GM12891 (cell line): ENCODE measurements around the gene SIRPD.

ENCODE experiments used
- DNase-seq: peaks from one replicate; pipeline ENCODE4 v3.0.0; 2011; ENCODE audit warnings: low spot score; ENCODE audit not compliant: insufficient read length
- FAIRE-seq: peaks from 2 replicates; lab custom pipeline; 2011; peaks lifted over from hg19 to GRCh38; lab: Jason Lieb, UNC
- PAX5 ChIP-seq: IDR thresholded peaks from 2 replicates; pipeline ENCODE4 v1.6.1; 2011; ENCODE audit warnings: low read length, moderate library complexity, mild to moderate bottlenecking; ENCODE audit not compliant: insufficient read depth, severe bottlenecking
- POLR2A ChIP-seq: IDR thresholded peaks from 2 replicates; pipeline ENCODE4 v1.6.1; 2011; ENCODE audit warnings: low read depth, low read length, control low read depth
- POLR2AphosphoS5 ChIP-seq: IDR thresholded peaks from 2 replicates; pipeline ENCODE4 v1.6.1; 2011; ENCODE audit warnings: low read depth, low read length, control low read depth
- POU2F2 ChIP-seq: IDR thresholded peaks from 2 replicates; pipeline ENCODE4 v1.6.1; 2011; ENCODE audit warnings: low read depth, mild to moderate bottlenecking, control low read depth, low read length, moderate library complexity
- SPI1 ChIP-seq: IDR thresholded peaks from 2 replicates; pipeline ENCODE4 v1.6.1; 2011; ENCODE audit warnings: low read depth, low read length, control low read depth
- TAF1 ChIP-seq: IDR thresholded peaks from 2 replicates; pipeline ENCODE4 v1.6.1; 2011; ENCODE audit warnings: low read depth, low read length, control low read depth

The SIRPD gene

GRCh38 chr20:1569415-1569881 lies 11.9 kb upstream of the SIRPD start:
- no peak for FAIRE-seq
- DNase-seq: no peak
- TF ChIP-seq POLR2A: no peak
- TF ChIP-seq PAX5: no peak
- no peak for TF ChIP-seq TAF1
- no peak for TF ChIP-seq POU2F2
- no peak for TF ChIP-seq POLR2AphosphoS5
- no peak for TF ChIP-seq SPI1

- FAIRE-seq (no peak), DNase-seq (no peak)
- TF ChIP-seq SPI1: no peak
- TF ChIP-seq POLR2A: no peak
- no peak for TF ChIP-seq POLR2AphosphoS5
- no peak for TF ChIP-seq PAX5
- no peak for TF ChIP-seq POU2F2
- no peak for TF ChIP-seq TAF1
Observed at GRCh38 chr20:1568163-1568490, 10.6 kb upstream of the SIRPD start.

- no peak for FAIRE-seq
- DNase-seq: no peak
- TF ChIP-seq TAF1 (no peak), POLR2AphosphoS5 (no peak), POLR2A (no peak), SPI1 (no peak), PAX5 (no peak), POU2F2 (no peak)
Observed at GRCh38 chr20:1567392-1568162, 10.1 kb upstream of the SIRPD start.

GRCh38 chr20:1566701-1567100 lies 9.2 kb upstream of the SIRPD start:
- TF ChIP-seq SPI1 (no peak), TAF1 (no peak), PAX5 (no peak), POU2F2 (no peak), POLR2A (no peak), POLR2AphosphoS5 (no peak)
- FAIRE-seq (no peak), DNase-seq (no peak)

GRCh38 chr20:1565461-1565860 lies 8.0 kb upstream of the SIRPD start:
- TF ChIP-seq PAX5 (no peak), POLR2A (no peak), TAF1 (no peak), SPI1 (no peak), POLR2AphosphoS5 (no peak), POU2F2 (no peak)
- FAIRE-seq (no peak), DNase-seq (no peak)

- TF ChIP-seq TAF1: no peak
- TF ChIP-seq SPI1: no peak
- no peak for TF ChIP-seq POLR2AphosphoS5
- TF ChIP-seq POU2F2: no peak
- FAIRE-seq (no peak), DNase-seq (no peak)
Observed at GRCh38 chr20:1563598-1563997, 6.1 kb upstream of the SIRPD start.

GRCh38 chr20:1562622-1563021 lies 5.1 kb upstream of the SIRPD start:
- FAIRE-seq (no peak), DNase-seq (no peak)
- TF ChIP-seq POLR2AphosphoS5 (no peak), SPI1 (peak; percentile 51; the same call in 1 of the 2 replicates)

- DNase-seq (no peak), FAIRE-seq (no peak)
- TF ChIP-seq POLR2A: no peak
- no peak for TF ChIP-seq POU2F2
- no peak for TF ChIP-seq SPI1
- TF ChIP-seq TAF1: no peak
- no peak for TF ChIP-seq POLR2AphosphoS5
- no peak for TF ChIP-seq PAX5
Observed at GRCh38 chr20:1561350-1561749, 3.8 kb upstream of the SIRPD start.

GRCh38 chr20:1555952-1556351 lies 1.6 kb downstream of the SIRPD start:
- TF ChIP-seq PAX5: no peak
- TF ChIP-seq POLR2A: no peak
- no peak for TF ChIP-seq POU2F2
- TF ChIP-seq POLR2AphosphoS5: no peak
- no peak for TF ChIP-seq SPI1
- TF ChIP-seq TAF1: no peak
- FAIRE-seq (no peak), DNase-seq (no peak)

- TF ChIP-seq TAF1 (no peak), PAX5 (no peak), POU2F2 (no peak), POLR2A (no peak), POLR2AphosphoS5 (no peak), SPI1 (no peak)
- FAIRE-seq: no peak
Observed at GRCh38 chr20:1539816-1540419, 17.6 kb downstream of the SIRPD start.

More at GRCh38 chr20:1539816-1540419, 17.6 kb downstream of the SIRPD start:
- no peak for DNase-seq
